ENCODE data around the gene PLCL2.

- no peak for TF ChIP-seq CTCF (IDR thresholded peaks at IDR 0.05; ENCODE audit: borderline replicate concordance, extremely low read depth, low read length, poor library complexity, severe bottlenecking)
- no peak for TF ChIP-seq EZH2 (IDR thresholded peaks at IDR 0.05; ENCODE audit: borderline replicate concordance, low read depth, low read length, severe bottlenecking)
Measured at GRCh38 chr3:17006132-17006852, 121.5 kb downstream of the PLCL2 start.

Data from DND-41 (cell line).